Activated CD8-positive, alpha-beta T cell treated with anti-CD3 and anti-CD28 coated beads for 36 hours (primary cell): Measurements from ENCODE around the gene PHC2. TPM values are rescaled to one million over a fixed set of nuclear protein-coding genes. Genes with fewer than 3 reads are reported as not detected.

Experiments used
- ATAC-seq: fragments of 200-7000 bp; cut with Tn5 transposase; one replicate; pipeline ENCODE4 v1.10.0; 2021; ENCODE audit warnings: mild to moderate bottlenecking, moderate library complexity
- CTCF ChIA-PET: fragments of 350-600 bp; sonication (Branson Sonifier 250); formaldehyde crosslinking; loops from one replicate; lab custom pipeline; 2021; ENCODE audit warnings: antibody characterized with exemption; lab: Charles Lee
- POLR2A ChIA-PET: fragments of 350-600 bp; sonication (Branson Sonifier 250); formaldehyde crosslinking; loops from one replicate; lab custom pipeline; 2021; ENCODE audit warnings: antibody characterized with exemption; lab: Charles Lee
- DNase-seq: peaks from one replicate; pipeline ENCODE4 v3.0.0-alpha.2; 2020
- H3K27ac Mint-ChIP-seq: one replicate; pipeline ENCODE4 v1.8.0; 2021; ENCODE audit warnings: mild to moderate bottlenecking, mixed read lengths
- H3K27me3 Mint-ChIP-seq: one replicate; pipeline ENCODE4 v1.8.0; 2021; ENCODE audit warnings: mixed read lengths
- H3K36me3 Mint-ChIP-seq: one replicate; pipeline ENCODE4 v1.8.0; 2021; ENCODE audit warnings: low read depth, mixed read lengths
- H3K4me1 Mint-ChIP-seq: one replicate; pipeline ENCODE4 v1.8.0; 2021; ENCODE audit warnings: low read depth, mixed read lengths
- H3K4me3 Mint-ChIP-seq: one replicate; pipeline ENCODE4 v1.8.0; 2021; ENCODE audit warnings: mild to moderate bottlenecking, moderate library complexity, mixed read lengths
- H3K9me3 Mint-ChIP-seq: one replicate; pipeline ENCODE4 v1.8.0; 2021; ENCODE audit warnings: mixed read lengths
- intact Hi-C: fragments of 100-400 bp; cut with micrococcal nuclease; formaldehyde crosslinking; loops from one replicate; pipeline ENCODE4 v1.10.0; 2022
- total RNA-seq, 2 experiments: library from RNA; stranded (reverse); gene quantifications; one replicate each; pipeline ENCODE4 v1.2.3, GENCODE V29; 2021
- TF ChIP-seq, protein P1 (sequence below): fragments of 200-600 bp; IDR thresholded peaks from one replicate; pipeline ENCODE4 v1.8.0; 2022; ENCODE audit warnings: antibody characterized with exemption, mild to moderate bottlenecking

Gene PHC2
- total RNA-seq, 2 experiments from 2014 or later, result 26.0 to 28.0 TPM

DNA sequence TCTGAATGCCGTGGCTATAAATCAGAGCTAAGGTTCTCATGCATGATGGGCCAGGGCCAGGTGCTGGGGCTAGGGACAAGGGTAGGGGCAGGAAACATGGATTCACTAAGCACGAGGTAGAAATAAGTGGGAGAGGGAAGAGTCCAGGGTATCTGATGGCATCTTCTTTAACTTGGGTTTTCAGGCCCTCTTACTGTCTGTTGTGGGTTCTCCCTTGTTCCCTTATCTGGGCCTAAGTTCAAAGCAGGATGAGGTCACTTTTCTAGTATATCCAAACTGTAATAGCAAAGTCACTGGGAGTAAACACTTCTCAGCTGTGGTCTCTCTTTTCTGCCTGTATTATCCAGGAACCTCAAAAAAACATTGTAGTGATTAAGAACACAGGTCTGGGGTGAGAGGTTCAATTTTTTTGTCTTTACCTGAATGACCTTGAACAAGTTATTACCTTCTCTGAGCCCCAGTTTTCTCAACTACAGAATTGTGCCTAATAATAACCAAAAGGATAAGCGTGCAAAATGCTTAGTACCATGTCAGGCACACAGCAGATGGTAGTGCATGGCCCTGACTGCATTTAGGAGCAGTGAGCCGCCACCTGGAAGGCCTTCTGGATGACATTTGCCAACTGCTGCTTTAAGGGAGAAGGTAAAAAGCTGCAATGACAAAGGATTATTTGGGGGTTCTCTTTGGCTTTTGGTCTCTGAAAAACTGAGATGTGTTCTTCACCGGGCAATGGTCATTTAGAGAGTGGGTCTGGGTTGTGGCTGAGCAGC is 56.4 kb downstream of the PHC2 start:
- H3K9me3 Mint-ChIP-seq, result no peaks in the 10 kb centered on the region
- DNase-seq (no peak), ATAC-seq (no peak)
- H3K27me3 Mint-ChIP-seq, result no peaks in the 10 kb centered on the region
- no peak overlapping the region for H3K4me3 Mint-ChIP-seq
- intact Hi-C loops, result no loop called here
- ChIA-PET CTCF (interaction anchor here (3.8 kb wide), 1 partner anchor 79 kb away, joined by 13 read pairs; no protein-coding TSS in a partner anchor), POLR2A (interaction anchor here (0.5 kb wide), 1 partner anchor 41 kb away, joined by 3 read pairs; no protein-coding TSS in a partner anchor)
- no peak overlapping the region for H3K27ac Mint-ChIP-seq
- TF ChIP-seq, protein P1, sequence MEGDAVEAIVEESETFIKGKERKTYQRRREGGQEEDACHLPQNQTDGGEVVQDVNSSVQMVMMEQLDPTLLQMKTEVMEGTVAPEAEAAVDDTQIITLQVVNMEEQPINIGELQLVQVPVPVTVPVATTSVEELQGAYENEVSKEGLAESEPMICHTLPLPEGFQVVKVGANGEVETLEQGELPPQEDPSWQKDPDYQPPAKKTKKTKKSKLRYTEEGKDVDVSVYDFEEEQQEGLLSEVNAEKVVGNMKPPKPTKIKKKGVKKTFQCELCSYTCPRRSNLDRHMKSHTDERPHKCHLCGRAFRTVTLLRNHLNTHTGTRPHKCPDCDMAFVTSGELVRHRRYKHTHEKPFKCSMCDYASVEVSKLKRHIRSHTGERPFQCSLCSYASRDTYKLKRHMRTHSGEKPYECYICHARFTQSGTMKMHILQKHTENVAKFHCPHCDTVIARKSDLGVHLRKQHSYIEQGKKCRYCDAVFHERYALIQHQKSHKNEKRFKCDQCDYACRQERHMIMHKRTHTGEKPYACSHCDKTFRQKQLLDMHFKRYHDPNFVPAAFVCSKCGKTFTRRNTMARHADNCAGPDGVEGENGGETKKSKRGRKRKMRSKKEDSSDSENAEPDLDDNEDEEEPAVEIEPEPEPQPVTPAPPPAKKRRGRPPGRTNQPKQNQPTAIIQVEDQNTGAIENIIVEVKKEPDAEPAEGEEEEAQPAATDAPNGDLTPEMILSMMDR, result no peak
- H3K4me1 Mint-ChIP-seq, result peaks cover 3% of the 10 kb centered on the region
- no peaks in the 10 kb centered on the region for H3K36me3 Mint-ChIP-seq

DNA sequence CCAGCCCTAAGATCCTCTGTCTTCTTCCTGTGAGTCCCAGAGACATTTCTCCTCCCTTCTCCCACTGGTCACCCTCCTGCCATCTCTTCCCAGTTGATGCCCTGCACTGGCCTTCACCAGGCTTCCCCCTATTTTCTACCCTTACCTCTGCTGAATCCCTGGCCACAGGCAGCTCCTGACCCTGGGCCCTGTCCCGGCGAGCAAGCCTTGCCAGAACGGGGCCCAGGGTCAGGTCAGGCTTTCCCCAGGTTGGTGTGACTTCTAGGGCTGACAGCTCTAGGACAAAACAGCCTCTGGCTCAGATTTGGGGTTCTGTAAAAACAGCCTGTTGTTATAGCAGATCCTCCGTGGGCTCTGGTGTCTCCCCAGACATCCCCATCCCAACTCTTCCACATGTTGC is 57.3 kb downstream of the PHC2 start:
- POLR2A ChIA-PET, result interaction anchor here (0.5 to 1.1 kb wide), 2 partner anchors 42 to 247 kb away, joined by 3 to 4 read pairs; no protein-coding TSS in a partner anchor
- CTCF ChIA-PET, result interaction anchor here (3.8 kb wide), 1 partner anchor 78 kb away, joined by 13 read pairs; no protein-coding TSS in a partner anchor

DNA sequence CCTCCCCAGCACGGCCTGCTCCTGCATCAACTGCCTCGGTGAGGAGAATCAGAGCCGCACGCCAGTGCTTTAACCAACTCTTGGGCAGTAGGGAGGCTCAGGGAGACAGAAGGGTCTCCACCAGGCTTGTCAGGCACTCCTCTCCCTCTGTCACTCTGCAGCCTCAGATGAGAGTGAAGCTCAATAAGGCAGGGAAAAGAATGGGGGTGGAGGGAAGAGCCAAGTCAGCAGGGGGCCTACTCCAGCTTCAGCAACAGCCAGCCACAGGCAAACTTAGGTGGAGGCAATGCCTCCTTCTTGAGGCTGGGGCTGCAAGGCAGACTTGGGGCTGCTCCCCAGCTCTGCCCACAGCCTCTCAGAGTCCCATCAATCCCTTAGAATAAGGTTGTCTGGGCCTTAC is 58.2 kb downstream of the PHC2 start:
- H3K9me3 Mint-ChIP-seq, result no peaks in the 10 kb centered on the region

More for the DNA sequence above, 57.3 kb downstream of the PHC2 start:
- H3K27ac Mint-ChIP-seq, result no peak overlapping the region
- no peaks in the 10 kb centered on the region for H3K27me3 Mint-ChIP-seq
- ATAC-seq (no peak), DNase-seq (no peak)
- H3K4me1 Mint-ChIP-seq, result peaks cover 3% of the 10 kb centered on the region
- TF ChIP-seq, protein P1, result no peak
- H3K4me3 Mint-ChIP-seq, result no peak overlapping the region
- intact Hi-C loops, result no loop called here
- H3K36me3 Mint-ChIP-seq, result no peaks in the 10 kb centered on the region
- no peaks in the 10 kb centered on the region for H3K9me3 Mint-ChIP-seq

DNA sequence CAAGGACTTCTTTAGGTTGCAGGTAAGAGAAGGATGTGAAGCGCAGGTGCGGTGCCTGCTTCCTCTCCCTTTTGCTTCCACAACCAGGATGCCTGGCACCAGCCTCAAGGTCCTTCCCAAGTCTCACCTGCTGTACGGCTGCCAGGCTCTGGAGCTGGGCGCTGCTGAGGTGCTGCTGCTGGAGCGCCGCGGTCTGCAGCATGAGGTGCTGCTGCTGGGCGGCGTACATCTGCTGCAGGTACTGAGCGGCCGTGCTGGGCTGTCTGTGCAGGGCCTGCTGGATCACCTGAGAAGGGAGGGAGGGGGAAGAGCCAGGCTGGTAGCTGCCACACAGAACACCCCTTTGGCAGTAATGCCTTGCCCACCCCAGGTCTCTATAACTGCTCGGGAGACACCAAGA is 58.7 kb downstream of the PHC2 start:
- H3K9me3 Mint-ChIP-seq, result no peaks in the 10 kb centered on the region
- POLR2A ChIA-PET, result no interaction called here
- H3K4me3 Mint-ChIP-seq, result no peak overlapping the region
- DNase-seq (no peak), ATAC-seq (no peak)
- H3K27me3 Mint-ChIP-seq, result no peaks in the 10 kb centered on the region
- intact Hi-C loops, result no loop called here
- TF ChIP-seq, protein P1, result no peak
- H3K36me3 Mint-ChIP-seq, result no peaks in the 10 kb centered on the region
- H3K4me1 Mint-ChIP-seq, result peaks cover 5% of the 10 kb centered on the region
- CTCF ChIA-PET, result interaction anchor here (1.0 to 5.5 kb wide), 3 partner anchors 77 to 241 kb away, joined by 4 to 37 read pairs (median 5); no protein-coding TSS in a partner anchor
- H3K27ac Mint-ChIP-seq, result no peak overlapping the region

More for the DNA sequence above, 58.2 kb downstream of the PHC2 start:
- H3K36me3 Mint-ChIP-seq, result no peaks in the 10 kb centered on the region
- DNase-seq, result no peak
- ChIA-PET CTCF (interaction anchor here (1.0 to 5.5 kb wide), 3 partner anchors 78 to 240 kb away, joined by 4 to 37 read pairs (median 5); no protein-coding TSS in a partner anchor), POLR2A (interaction anchor here (1.1 kb wide), 1 partner anchor 246 kb away, joined by 4 read pairs; no protein-coding TSS in a partner anchor)
- H3K27me3 Mint-ChIP-seq, result no peaks in the 10 kb centered on the region
- intact Hi-C loops, result no loop called here
- H3K4me3 Mint-ChIP-seq, result no peak overlapping the region
- TF ChIP-seq, protein P1, result no peak
- H3K4me1 Mint-ChIP-seq, result peaks cover 3% of the 10 kb centered on the region
- ATAC-seq, result no peak
- no peak overlapping the region for H3K27ac Mint-ChIP-seq

DNA sequence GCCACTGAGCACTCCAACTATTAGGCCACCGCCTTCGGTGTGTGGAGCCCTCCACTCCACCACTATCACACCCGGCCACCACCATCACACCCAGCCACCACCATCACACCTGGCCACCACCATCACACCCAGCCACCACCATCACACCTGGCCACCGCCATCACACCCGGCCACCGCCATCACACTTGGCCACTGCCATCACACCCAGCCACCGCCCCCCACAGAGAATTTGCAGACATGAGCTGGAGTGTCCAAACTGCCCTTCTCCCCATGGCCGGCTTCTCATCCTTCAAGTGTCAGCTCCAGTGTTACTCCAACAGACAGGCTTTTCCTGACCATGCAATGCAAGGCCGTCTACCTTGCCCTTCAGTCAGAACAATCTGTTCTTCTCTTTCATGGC is 59.6 kb downstream of the PHC2 start:
- ChIA-PET POLR2A (no interaction called here), CTCF (interaction anchor here (1.9 to 5.5 kb wide), 2 partner anchors 76 to 241 kb away, joined by 4 to 37 read pairs; no protein-coding TSS in a partner anchor)
- Mint-ChIP-seq H3K36me3 (no peaks in the 10 kb centered on the region), H3K27ac (no peak overlapping the region), H3K27me3 (no peaks in the 10 kb centered on the region), H3K9me3 (no peaks in the 10 kb centered on the region), H3K4me3 (no peak overlapping the region), H3K4me1 (peaks cover 2% of the 10 kb centered on the region)
- TF ChIP-seq, protein P1, result no peak
- no peak for ATAC-seq
- intact Hi-C loops, result no loop called here
- no peak for DNase-seq
